ENCODE measurements around the gene NRG2. TPM values are rescaled to one million over a fixed set of nuclear protein-coding genes. Genes with fewer than 3 reads are reported as not detected.

Gene NRG2
- total RNA-seq, 4 donors from 2014 or later = 1.1 to 2.9 (median 1.8) TPM

DNA sequence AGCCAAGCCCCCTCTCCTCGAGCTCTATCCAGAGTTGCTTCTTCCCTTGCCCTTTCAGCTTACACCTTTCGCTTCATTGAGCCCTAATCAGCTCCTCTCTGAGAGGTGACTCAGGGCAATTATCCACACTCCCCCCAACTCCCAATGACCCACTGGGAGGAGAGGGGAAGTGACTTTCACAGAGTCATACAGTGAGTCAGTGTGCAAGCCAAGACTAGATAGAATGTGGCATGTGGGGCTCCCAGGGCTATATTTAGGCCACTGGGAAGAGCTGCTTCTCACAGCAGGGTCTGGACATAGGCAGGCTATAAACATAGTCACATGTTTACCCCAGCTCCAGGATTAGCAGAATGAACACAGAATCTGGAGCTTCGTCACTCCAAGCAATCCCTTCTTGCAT is 57.4 kb downstream of the NRG2 start:
- intact Hi-C loops (cut with DNase I) = no loop called here

DNA sequence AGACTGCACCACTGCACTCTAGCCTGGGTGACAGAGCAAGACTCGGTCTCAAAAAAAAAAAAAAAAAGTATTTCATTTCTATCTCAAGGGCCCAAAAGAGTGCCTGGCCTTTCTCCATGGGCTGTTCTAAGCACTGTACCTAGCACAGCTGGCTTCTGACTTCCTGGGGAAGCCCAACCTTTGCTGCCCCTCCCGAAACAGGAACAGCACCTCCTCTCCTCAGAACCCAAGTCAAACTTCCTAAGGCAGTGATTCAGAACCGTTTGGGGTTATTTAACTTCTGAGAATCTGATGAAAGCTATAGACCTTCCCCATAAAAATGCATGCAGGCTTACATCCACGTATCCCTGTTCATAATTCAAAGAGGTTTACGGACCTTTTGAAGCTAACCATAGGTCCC is 57.8 kb downstream of the NRG2 start:
- H3K9me3 ChIP-seq = no peaks in the 10 kb centered on the region
- H3K36me3 ChIP-seq = no peaks in the 10 kb centered on the region
- no peaks in the 10 kb centered on the region for H3K27me3 ChIP-seq
- no peak overlapping the region for H3K27ac ChIP-seq
- peak in 1 of 2 donors; percentile 3 for DNase-seq
- WGBS, 2 donors = 55 to 68% methylated on average over 5 of the region's 5 CpGs
- intact Hi-C loops (cut with DNase I) = no loop called here
- H3K4me1 ChIP-seq = peaks cover 7 to 13% of the 10 kb centered on the region in 2 donors
- TF ChIP-seq, protein P1, sequence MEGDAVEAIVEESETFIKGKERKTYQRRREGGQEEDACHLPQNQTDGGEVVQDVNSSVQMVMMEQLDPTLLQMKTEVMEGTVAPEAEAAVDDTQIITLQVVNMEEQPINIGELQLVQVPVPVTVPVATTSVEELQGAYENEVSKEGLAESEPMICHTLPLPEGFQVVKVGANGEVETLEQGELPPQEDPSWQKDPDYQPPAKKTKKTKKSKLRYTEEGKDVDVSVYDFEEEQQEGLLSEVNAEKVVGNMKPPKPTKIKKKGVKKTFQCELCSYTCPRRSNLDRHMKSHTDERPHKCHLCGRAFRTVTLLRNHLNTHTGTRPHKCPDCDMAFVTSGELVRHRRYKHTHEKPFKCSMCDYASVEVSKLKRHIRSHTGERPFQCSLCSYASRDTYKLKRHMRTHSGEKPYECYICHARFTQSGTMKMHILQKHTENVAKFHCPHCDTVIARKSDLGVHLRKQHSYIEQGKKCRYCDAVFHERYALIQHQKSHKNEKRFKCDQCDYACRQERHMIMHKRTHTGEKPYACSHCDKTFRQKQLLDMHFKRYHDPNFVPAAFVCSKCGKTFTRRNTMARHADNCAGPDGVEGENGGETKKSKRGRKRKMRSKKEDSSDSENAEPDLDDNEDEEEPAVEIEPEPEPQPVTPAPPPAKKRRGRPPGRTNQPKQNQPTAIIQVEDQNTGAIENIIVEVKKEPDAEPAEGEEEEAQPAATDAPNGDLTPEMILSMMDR (IDR thresholded peaks at IDR 0.05) = no peak
- TF ChIP-seq POLR2A (IDR thresholded peaks at IDR 0.05) = no peak
- H3K4me3 ChIP-seq (replicated peaks in 1 of 3) = no peak overlapping the region

More for the DNA sequence above, 57.4 kb downstream of the NRG2 start:
- Histone ChIP-seq H3K9me3 (no peaks in the 10 kb centered on the region), H3K27ac (no peak overlapping the region), H3K27me3 (no peaks in the 10 kb centered on the region), H3K4me1 (peaks cover 7 to 13% of the 10 kb centered on the region in 2 donors), H3K4me3 (replicated peaks in 1 of 3) (no peak overlapping the region), H3K36me3 (no peaks in the 10 kb centered on the region)
- 85 to 92% methylated on average over 3 of the region's 3 CpGs for WGBS, 2 donors
- DNase-seq = no peak
- TF ChIP-seq, protein P1 (IDR thresholded peaks at IDR 0.05) = no peak
- no peak for TF ChIP-seq POLR2A (IDR thresholded peaks at IDR 0.05)

DNA sequence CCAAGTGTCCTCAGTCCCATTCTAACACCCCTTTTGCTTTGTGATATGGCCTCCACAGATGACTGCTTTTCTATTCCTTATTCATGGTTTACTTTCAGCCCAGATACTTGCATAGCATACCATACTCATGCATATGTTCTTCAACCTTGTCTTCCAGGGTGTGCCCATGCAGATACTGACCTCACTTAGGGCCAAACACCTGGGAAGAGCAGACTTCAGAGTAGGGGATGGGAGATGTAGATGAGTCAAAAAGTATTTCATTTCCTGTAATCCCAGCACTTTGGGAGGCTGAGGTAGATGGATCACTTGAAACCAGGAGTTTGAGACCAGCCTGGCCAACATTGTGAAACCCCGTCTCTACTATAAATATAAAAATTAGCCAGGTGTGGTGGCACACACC is 58.3 kb downstream of the NRG2 start:
- H3K36me3 ChIP-seq = no peaks in the 10 kb centered on the region
- no peaks in the 10 kb centered on the region for H3K9me3 ChIP-seq
- H3K4me3 ChIP-seq (replicated peaks in 1 of 3) = no peak overlapping the region
- no peak for DNase-seq
- H3K27me3 ChIP-seq = no peaks in the 10 kb centered on the region
- no peak for TF ChIP-seq POLR2A (IDR thresholded peaks at IDR 0.05)
- TF ChIP-seq, protein P1 (IDR thresholded peaks at IDR 0.05) = no peak
- intact Hi-C loops (cut with DNase I) = no loop called here
- H3K4me1 ChIP-seq = peaks cover 7 to 13% of the 10 kb centered on the region in 2 donors
- no peak overlapping the region for H3K27ac ChIP-seq
- WGBS, 2 donors = 90 to 100% methylated on average over 1 of the region's 1 CpG

DNA sequence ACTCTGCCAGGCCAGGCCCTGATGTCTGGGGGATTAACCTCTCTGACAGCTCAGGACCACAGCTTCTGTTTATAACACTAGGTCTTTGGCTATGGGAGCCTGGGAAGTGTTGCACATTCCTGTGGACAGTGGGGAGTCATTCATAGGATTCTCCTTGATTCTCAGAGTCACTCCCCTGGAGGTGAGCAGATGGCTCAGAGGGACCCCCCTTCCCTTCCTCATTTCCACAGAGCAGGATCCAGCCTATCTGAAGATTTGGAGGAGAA is 60.2 kb downstream of the NRG2 start:
- Histone ChIP-seq H3K9me3 (no peaks in the 10 kb centered on the region), H3K36me3 (no peaks in the 10 kb centered on the region), H3K27ac (no peak overlapping the region), H3K27me3 (no peaks in the 10 kb centered on the region), H3K4me3 (replicated peaks in 1 of 3) (no peak overlapping the region), H3K4me1 (peaks cover 7 to 13% of the 10 kb centered on the region in 2 donors)
- no peak for TF ChIP-seq POLR2A (IDR thresholded peaks at IDR 0.05)
- TF ChIP-seq, protein P1 (IDR thresholded peaks at IDR 0.05) = no peak
- intact Hi-C loops (cut with DNase I) = no loop called here
- no peak for DNase-seq

DNA sequence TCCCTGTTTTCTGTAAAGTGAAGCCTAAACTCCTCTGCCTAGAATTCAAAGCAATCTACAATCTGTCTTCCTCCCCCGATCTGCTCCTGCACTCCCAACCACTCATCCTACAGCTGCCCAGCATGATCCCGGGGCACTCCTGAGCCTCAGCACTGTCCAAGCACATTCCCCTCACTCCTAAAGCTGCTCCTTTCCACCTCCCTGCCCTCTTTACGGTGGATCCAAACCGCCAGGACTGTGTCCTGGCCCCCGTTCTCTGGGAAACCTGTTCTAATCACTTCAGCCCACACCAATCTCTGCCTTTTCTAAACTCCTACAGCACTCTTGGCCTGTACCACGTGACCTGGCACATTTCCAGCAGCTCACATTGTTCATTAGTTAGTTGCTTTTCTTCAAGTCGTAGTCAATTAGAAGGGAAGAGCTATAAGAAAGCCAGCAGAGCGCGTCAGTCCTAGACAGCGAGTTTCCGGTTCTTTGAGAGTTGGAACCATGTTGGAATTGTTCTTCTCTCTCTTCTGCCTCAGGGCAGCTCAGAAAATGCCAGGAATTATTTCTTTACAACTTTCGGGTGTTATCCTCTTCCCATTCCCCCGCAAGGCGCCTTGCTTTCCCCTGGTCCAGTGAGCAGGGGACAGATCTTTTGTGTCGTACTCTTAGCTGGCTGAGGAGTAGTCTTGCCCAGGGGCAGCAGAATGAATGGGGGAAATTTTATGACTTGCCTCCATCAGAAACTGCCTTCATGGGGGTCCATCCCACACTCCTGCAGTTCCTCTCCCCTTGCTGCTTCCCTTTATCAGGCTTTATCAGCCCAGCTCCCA is 60.7 kb downstream of the NRG2 start:
- Histone ChIP-seq H3K4me1 (peaks cover 7 to 13% of the 10 kb centered on the region in 2 donors), H3K4me3 (replicated peaks in 1 of 3) (no peak overlapping the region), H3K27me3 (no peaks in the 10 kb centered on the region), H3K9me3 (no peaks in the 10 kb centered on the region), H3K27ac (no peak overlapping the region), H3K36me3 (no peaks in the 10 kb centered on the region)
- TF ChIP-seq, protein P1 (IDR thresholded peaks at IDR 0.05) = no peak
- no peak for TF ChIP-seq POLR2A (IDR thresholded peaks at IDR 0.05)
- peak; percentile 92 to 96 for DNase-seq
- 41 to 44% methylated on average over 15 of the region's 15 CpGs for WGBS, 2 donors
- intact Hi-C loops (cut with DNase I) = no loop called here

Measured in thyroid gland (tissue), 4 donors.